HG02938 (cell line): Measurements from ENCODE around the gene MICB.
"Not testable (repeated sequence)": the region's sequence is repeated elsewhere in the genome, so short reads cannot be mapped to it uniquely, and the experiment has no call there.

Experiments
- ATAC-seq: cut with Tn5 transposase; IDR thresholded peaks from one replicate; pipeline ENCODE4 v1.9.1; 2021; ENCODE audit warnings: mild to moderate bottlenecking, moderate library complexity; ENCODE audit not compliant: unreplicated experiment

MICB gene

DNA sequence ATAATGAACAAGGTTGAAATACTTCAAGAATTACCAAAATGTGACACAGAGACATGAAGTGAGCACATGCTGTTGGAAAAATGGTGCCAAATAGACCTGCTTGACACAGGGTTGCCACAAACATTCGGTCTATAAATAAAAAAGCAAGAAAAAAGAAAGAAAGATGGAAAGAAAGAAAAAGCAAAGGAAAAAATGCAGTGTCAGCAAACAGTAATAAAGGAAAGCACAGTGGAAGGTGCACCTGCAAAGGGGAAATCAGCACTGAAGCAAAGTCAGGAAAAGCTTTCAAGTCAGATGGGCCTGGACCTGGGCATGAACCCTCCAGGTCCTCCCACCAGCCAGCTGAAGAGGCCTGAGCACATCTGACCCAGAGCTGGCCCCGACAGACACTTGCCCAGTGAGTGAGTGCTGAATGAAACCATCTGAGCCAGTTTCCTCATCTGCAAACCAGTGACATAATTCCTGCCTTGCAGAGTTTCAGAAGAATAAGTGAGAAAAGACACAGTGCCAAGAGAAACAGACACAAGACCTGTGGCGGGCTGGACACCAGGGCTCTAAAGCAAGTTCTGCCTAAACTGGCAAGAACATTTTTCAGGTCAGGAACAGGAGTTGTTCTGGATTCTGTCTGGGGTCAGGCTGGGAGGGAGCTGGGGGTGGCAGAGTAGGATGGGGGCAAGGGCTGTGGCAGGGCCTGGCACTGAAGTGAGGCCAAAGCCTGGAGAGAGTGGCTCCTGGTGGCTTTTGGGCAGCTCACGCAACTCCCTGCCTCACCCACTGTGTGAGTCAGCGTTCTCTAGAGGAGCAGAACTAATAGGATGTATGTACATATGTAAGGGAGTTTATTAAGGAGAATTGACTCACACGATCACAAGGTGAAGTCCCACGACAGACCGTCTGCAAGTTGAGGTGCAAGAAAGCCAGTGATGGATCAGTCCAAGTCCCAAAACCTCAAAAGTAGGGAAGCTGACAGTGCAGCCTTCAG, 23.9 kb upstream of the MICB start:
- ATAC-seq = no peak

DNA sequence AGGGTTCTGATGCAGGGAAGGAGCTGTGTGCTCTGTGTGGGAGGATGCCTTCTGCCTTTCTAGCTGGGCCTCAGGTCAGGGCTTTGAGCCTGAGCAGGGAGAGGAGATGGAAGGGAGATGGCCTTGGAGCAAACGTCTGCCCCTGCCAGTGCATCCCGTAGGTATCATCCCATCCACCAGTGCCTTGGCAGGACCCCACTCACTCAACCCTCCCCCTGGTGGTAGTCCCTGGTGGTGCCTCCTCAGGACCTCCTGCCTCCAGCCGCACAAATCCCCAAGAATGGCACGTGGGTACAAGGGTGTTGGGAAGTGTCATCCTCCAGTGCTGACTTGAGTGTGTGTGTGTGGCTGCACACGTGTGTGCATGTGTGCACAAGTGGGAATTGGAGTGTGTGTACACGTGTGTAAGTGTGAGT, 23.1 kb upstream of the MICB start:
- ATAC-seq = no peak

DNA sequence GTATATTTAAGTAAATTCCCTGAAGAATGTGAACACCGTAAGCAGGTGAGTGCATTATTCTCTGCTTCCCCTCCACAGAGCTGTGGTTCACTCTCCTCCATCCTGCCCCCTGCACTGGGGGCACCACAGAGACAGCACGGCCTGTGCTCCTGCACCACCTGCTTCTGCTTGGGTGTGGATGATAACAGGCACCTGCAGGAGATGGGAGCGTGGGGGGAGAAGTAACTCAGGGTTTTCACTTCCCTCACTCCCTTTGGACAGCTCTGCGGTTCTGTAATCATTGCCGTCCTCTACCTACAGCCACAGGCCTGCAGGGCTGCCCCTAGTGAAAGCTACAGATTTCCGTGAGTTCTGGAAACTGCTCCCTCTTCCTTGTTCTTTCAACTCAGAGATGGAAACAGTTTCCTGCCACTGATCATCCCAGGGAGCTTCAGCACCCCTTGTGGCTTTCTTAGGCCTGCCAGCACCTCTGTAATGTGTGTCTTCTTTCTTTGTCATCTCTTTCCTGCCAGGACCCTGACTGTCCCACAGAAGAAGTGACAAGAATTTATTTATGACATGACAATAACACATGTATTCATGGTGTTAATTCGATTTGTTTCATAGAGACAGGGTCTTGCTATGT, 21.3 kb upstream of the MICB start:
- no peak for ATAC-seq

DNA sequence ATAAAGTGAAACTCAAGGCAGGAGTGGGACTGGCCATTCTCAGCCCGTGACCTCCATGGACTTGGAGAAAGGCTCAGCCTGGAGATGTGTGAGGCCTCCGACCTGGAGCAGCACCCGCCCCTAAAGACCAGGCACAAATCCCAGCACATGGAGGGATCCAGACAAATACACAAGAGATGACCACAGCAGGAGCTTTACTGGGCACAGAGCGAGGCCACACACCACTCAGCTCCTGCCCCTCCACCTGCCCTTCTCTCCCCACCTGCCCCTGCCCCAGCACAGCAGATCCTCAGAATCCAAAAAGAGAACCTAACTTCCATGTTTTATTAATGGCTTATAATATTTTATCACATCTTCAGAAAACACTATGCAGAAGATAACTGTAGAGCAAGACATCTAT, 20.4 kb upstream of the MICB start:
- no peak for ATAC-seq

DNA sequence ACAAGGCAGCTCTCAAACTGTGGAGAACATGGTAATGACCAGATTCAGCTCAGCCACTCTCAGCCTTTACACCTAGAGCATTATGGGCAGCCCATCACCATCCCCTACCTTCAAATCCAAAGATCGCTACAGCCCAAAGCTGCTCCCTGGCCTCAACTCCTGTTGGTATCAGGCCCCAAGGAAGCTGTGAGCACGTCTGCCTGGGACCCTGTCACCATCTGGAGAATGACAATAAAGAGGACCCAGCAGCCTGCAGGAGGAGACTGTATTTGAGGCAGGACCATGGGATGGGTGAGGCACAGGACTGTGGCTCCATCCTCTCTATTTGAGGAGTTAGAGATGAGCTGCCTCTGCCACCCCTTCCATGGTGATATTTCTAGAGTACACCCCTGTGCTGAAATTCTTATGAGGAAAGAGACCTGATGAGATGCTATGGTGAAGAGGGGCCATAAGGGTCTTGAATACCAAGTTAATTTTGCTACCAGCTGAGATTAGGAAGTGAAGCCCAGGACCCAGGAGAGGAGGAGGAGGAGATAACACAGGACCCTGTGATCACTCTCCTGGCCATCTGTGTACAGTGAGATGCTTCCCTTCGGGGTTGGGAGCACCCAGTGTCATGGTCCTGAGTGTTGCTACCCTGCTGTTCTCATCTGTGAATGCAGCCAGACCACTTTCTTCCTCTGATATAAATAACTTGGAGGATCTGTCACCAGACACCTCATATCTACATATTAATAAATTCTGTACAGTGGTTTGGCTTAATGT, 19.6 kb upstream of the MICB start:
- ATAC-seq = no peak

DNA sequence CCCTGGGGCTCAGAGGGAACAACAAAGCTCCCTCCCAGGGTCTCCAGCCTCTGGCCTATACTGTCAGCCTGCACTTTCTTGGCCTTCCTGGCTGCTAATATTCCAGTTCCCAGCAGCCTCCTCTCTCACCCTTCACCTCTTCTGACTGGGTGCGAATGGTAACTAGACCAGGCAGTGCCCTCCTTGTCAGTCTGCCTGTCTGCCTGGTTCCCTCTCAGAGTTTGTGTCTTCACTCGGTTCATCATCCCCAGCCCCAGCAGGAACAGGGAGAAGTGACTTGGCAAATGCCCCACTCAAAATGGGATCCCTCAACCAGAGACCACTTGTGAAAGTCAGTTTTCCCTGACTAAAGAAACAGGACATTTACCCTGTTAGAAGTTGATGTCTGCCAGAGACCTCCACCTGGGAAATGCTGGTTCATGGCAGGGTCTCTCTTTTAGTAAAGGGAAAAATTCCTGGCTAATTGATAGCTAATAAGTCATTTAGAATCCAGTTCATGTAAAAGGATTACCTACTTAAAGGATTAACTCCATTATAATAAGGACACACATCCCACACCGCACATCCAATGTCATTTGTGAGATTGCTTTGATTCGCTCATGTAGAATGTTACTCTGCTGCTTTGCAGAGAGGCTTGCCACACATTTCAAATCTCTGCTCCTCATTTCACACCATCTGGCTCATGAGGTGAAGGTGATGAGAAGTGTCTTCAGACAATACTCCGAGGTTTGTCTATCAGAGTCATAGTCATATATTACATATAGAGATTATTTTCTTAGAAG, 18.6 kb upstream of the MICB start:
- no peak for ATAC-seq

DNA sequence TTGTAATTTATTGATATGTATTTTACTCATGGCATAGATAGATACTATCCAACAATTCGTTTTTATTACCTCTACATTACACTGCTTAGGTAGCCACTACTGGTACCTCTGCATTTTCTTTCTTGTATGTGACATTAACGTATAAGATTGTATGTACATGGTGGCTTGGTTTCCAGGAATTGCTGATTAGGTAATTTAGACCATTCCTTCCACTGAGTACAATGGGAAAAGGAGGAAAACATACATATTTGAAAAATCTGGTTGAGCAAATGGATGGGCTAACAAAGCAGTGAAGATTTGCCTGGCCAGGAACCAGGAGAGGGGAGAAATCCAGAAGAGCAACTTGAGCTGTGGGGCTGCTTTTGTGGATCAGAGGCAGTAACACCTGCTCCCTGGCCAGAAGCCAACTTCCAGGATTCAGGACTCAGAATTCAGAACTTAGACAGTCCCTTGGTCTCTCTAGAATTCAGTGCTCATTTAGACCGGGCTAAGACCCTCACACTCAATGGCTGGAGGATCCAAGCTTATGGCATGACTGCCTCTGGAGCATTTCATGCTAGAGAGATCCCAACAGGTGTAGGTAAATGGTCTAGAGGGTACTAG, 17.9 kb upstream of the MICB start:
- no peak for ATAC-seq

DNA sequence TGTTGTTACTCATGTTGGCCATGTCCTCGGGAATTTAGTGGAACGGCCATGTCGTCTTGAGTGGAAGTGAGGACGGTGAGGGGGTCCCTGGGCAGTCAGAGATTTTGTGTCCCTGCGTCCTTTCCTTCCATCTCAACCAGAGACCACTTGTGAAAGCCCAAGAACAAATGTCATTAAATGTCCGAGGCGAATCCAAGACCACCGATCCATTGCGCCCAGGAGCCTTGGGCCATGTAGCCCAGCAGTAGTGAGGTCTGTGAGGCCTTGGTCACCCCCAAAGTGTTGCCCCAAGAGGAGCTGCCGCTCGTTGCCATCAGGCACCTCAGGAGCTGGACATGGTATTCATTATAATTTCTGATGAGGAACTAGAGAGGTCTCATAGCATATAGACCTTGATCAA, 17.4 kb upstream of the MICB start:
- ATAC-seq = no peak

DNA sequence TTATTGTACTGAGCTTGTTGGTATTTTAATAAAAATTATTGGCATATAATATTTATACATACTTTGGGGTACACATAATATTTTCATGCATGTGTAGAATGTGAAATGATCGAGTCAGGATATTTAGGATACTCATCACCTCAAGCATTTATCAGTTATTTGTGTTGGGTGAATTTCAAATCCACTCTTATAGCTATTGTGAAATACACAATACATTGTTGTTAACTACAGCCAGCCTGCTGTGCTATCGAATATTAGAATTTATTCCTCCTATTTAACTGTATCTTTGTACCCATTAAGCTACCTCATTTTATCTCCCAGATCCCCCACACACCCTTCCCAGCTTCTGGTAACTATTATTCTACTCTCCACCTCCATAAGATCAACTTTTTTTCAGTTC, 14.6 kb upstream of the MICB start:
- no peak for ATAC-seq

DNA sequence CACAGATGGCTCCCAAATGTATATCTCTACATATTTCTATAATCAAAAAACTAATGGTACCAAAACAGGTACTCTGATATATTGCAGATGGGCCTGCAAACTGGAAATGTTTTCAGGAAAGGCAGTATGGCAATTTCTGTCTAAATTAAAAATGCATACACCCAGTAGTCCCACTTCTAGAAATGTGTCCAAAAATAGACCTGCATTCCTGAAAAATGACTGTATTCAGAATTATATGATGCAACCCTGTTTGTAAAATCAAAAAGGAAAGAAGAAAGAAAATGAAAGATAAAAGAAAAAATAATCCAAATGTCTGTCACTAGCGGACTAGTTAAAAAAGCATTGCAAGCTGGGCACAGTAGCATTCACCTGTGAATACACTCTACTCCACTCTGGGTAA, 12.9 kb upstream of the MICB start:
- ATAC-seq = no peak

DNA sequence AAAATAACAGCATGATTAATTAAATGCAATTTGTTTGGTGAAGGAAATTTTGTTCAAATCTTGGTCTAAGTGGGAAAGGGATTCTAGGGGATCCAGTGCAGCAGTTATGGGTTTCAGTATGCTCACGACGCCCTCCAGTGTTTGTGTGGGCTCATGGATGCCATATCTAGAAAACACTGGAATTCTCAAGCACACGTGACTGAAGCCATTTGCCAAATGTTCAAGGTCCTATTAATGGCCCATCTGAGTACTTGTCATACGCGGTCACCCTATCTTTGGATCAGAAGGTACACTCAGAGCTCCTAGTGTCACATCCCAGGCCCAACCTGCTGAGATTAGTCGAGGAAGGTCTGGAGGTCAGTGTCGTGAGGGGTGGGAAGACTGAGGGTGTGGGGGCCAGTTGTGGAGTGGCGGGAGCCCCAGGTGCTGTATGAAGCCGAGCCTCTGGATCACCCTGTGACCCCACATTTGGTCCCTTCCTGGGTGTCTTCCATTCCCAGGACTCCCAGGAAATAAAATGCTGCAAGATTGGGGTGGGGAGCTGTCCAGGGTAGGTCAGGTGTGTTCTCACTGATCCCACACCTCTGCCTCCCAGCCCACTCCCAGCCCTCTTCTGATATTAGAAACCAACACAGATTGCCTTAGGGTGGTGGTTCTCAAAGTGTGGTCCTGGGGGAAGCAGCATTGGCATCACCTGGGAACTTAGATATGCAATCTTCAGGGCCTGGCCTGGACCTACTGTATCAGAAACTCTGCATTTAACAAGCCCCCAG, 11.7 kb upstream of the MICB start:
- ATAC-seq = not testable (repeated sequence)

DNA sequence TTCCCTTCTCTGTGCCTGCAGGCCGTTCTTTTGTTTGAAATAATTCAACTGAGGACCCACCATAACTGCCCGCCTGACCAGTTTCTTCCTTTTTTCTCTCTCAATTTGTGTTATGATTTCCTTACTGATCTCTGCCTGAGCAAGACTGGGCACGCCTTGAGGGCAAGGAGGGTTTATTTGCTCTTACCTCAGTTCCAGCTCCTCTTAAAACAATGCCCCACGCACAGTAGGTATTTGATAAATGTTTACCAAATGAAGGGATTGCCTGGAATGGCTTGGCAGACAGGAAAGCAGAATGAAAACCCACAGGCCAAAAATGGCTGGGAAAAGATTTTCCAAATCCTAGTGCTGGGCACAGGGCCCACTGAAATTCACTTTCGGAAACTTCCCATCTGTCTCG, 10.3 kb upstream of the MICB start:
- not testable (repeated sequence) for ATAC-seq

DNA sequence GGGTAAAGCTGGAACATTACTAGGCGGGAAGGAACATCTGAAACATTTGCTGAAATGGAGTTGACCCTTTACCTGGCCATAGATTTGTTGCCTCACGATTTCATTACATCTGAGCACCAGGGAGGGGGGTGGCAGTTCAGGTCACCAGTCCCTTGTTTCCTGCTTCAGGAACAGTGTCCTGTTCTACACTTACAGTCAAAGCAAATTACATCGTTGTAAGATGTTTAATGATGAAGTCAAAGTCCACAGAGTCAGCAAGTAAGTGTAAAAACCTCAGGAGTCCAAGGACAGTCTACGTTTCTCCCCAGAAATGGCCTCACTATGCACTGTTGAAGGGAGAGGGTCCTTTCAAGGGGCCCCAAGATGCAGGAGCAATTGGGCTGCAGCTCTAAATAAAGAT, 8.9 kb upstream of the MICB start:
- ATAC-seq = no peak

DNA sequence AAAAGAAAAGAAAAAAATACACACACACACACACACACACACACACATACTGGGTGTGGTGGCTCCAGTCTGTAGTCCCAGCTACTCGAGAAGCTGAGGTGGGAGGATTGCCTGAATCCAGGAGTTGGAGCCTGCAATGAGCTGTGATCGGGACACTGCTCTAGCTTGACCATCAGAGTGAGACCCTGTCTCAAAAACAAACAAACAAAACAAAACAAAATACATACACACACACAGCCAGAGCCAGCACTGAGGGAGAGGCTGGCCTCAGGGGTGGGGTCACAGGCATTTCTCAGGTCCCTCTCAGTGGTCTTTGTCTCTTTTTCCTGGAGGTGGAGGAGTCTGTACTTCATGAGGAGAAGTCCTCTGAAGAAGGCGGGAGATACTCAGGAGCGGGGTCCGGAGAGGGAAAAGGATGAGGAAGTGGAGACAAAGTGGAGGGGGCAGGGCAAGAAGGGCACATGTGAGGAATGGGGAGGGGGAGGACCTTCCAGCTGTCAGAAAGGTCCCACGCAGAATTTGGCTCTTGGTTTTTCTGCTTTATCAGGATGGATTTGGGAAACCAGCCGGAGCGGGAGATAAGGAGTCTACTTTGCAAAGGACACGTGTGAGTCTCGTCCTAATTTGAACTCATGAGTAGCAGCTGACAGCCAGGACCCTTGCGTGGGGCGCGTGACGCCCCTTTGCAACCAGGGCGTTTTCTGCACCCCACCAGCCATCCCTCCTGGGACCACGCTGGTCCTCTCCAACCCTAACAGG, 7.7 kb upstream of the MICB start:
- no peak for ATAC-seq

DNA sequence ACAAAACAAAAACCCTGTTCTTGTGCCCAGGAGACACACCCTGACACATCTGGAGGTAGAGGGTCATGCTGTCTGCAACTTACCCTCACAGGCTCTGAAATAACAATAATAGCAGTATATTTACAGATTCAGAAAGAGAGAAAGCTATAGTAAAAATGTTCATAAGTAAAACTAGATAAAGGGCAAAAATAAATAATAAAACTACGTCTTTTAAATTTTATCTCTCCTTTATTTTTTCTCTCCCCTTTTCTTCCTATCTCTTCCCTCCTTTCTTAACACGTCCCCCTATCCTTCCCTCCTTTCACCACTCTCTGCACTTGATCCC, 4.4 kb upstream of the MICB start:
- ATAC-seq = not testable (repeated sequence)

DNA sequence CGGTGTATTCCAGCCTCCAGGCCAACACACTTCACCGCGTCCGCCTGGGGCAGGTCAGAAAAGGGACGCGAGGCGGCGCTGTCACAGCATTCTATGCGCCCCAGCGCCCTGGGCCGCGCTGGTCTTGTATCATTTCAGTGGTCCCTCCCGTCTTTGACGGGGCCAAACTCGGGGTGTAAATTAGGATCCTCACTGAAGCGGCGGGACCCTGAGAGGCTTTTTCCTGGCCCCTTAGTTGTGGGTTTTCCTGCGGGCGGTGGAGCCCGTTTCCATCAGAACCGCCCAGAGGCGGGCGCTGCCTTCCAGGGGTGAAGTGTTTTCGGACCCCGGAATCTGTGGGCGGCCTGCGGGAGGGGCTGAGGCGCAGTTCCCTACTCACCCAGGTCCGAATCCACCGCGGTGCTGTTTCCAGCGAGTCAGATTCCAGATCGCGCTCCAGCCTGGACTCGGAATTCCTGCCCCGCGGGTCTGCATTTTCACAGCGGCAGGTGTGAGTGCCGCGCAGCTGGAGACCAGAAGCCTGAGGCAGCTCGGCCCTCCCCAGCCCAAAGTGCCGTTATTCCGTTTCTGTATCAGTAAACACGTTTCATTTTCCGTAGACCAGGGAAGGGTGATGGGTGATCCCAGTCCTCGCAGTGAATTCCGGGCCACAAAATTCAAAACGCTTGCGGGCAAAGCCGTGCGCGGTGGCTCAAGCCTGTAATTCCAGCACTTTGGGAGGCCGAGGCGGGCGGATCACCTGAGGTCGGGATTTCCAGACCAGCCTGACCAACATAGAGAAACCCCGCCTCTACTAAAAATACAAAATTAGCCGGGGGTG, 3.9 kb upstream of the MICB start:
- no peak for ATAC-seq

DNA sequence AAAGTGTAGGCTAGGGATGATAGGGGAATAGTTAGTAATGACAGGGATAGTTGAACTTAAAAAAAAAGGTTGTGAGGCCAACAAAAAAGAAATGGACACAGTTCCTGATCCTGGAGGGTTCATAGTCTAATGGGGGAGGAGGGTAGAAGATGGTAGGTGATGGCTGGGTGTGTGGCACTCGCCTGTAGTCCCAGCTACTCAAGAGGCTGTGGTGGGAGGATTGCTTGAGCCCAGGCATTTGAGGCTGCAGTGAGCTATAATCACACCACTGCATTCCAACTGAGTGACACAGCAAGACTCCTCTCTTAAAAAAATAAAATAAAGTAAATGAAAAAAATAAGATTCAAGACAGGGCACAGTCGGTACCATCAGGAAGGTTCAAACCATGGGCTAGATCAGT, 2.4 kb upstream of the MICB start:
- ATAC-seq = no peak

DNA sequence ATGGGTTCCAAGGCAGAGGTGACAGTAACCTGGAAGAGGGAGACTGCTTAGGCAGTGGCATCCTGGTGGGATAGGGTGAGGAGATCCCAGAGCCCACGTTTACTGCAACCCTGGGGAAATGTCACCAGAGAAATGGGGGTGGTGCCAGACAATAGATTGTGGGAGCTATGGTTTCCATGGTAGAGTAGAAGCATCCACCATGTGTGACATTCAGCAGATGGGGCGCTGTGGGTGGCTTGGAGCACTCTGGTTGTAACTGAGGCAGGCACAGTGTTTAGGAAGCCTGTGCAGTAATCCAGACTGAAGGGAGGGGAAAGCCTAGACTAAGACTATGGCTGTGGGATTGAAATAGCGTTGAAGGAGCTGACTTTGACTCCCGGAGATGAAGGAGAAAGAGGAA, 1.1 kb upstream of the MICB start:
- ATAC-seq = not testable (repeated sequence)
